ENCODE results near the gene NFX1.

DNA sequence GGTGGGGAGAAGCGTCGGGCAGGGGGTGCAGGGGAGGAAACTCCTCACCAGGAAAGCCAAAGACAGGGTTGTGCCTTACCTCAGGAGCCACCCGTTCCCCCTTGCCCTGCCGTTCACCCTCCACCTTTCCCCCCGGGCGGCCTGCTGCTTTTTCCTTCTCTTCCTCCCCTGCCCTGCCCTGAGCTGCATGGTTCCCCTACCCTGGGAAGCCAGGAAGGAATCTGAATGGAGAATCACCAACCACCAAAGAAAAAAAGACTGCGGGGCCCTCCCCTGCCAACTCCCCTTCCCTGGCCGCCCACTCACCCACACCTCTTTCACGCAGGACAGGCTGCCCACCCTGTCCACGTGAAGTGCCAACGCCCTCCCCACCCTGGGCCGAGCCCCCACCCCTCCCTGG is 820 bp upstream of the NFX1 start:
- TF ChIP-seq, protein P1, sequence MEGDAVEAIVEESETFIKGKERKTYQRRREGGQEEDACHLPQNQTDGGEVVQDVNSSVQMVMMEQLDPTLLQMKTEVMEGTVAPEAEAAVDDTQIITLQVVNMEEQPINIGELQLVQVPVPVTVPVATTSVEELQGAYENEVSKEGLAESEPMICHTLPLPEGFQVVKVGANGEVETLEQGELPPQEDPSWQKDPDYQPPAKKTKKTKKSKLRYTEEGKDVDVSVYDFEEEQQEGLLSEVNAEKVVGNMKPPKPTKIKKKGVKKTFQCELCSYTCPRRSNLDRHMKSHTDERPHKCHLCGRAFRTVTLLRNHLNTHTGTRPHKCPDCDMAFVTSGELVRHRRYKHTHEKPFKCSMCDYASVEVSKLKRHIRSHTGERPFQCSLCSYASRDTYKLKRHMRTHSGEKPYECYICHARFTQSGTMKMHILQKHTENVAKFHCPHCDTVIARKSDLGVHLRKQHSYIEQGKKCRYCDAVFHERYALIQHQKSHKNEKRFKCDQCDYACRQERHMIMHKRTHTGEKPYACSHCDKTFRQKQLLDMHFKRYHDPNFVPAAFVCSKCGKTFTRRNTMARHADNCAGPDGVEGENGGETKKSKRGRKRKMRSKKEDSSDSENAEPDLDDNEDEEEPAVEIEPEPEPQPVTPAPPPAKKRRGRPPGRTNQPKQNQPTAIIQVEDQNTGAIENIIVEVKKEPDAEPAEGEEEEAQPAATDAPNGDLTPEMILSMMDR (IDR thresholded peaks at IDR 0.05; ENCODE audit: insufficient read depth, low read length, poor library complexity, severe bottlenecking), result no peak
- TF ChIP-seq EZH2phosphoT487 (conservative IDR thresholded peaks at IDR 0.05; ENCODE audit: low read length), result no peak

All from SU-DHL-6 (cell line).